Muscle layer of duodenum (tissue), 2 donors: ENCODE measurements around the gene MXRA5.
"Not testable (repeated sequence)": the region's sequence is repeated elsewhere in the genome, so short reads cannot be mapped to it uniquely, and the experiment has no call there.

Experiments used
- H3K27ac ChIP-seq: one replicate; pipeline ENCODE4 v1.7.0; 2013; ENCODE audit warnings: mild to moderate bottlenecking, low read length
- H3K27me3 ChIP-seq: one replicate; pipeline ENCODE4 v1.7.0; 2013; ENCODE audit warnings: low read depth, mild to moderate bottlenecking, control low read depth, low read length
- H3K36me3 ChIP-seq, 2 donors: one replicate each; pipeline ENCODE4 v1.7.0; 2013; ENCODE audit warnings: low read length in 2 of 2, control low read depth in 1 of 2, mild to moderate bottlenecking in 1 of 2; ENCODE audit not compliant: insufficient read depth in 2 of 2, control insufficient read depth in 1 of 2
- H3K4me1 ChIP-seq, 2 donors: one replicate each; pipeline ENCODE4 v1.7.0; 2013; ENCODE audit warnings: low read length in 2 of 2, mild to moderate bottlenecking in 2 of 2, control low read depth in 1 of 2, moderate library complexity in 1 of 2; ENCODE audit not compliant: insufficient read depth in 2 of 2, control insufficient read depth in 1 of 2
- H3K4me3 ChIP-seq, 2 donors: one replicate each; pipeline ENCODE4 v1.7.0; 2013; ENCODE audit warnings: low read length in 2 of 2, low read depth in 1 of 2, mild to moderate bottlenecking in 1 of 2
- H3K9me3 ChIP-seq, 2 donors: one replicate each; pipeline ENCODE4 v1.7.0; 2013; ENCODE audit warnings: low read length in 2 of 2, control low read depth in 1 of 2, mild to moderate bottlenecking in 1 of 2; ENCODE audit not compliant: control insufficient read depth in 1 of 2
- donor health status: healthy.

MXRA5 gene

DNA sequence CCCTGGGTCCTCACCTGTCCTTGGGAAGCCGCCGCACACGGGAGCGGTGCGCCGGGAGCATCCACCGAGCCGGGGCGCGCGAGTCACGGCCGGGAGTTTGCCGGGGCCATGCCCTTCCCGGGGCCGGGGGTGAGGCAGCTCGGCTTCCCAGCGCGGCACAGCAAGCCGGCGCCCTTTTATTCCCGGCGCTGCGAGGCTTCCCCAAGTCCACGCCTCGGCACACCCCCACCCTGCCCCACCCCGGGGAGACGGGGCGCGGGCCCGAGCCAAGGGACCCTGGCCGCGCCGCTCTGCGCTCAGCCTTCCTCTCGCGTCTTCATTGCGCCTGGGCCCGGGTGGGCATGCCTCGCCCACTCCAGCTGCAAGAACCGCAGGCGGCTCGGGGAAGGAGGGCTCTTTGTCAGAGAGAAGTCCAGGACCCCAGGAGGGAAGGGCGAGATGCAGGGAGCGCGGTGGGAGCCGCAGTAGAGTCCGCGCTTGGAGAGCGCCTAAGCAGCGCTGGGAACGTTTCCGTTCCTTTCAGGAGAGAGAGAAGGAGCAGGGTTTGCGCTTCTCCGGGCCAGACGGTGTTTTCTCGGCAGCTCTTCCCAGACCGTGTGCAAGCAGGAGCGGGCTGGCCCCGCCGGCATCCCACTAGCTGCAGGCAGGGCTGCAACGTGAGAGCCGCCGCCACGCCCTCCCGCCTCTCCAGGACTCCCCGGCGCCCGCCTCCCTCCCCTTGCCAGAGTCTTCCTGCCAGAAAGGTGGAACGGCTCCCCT is at the start of gene MXRA5:
TSS of gene MXRA5 (minus strand) at position 152 of the 759 bp plus-strand sequence. CDS start 2,819 bp downstream, outside the sequence.
- Histone ChIP-seq H3K27me3 (no peaks in the 10 kb centered on the region), H3K4me3 (peak within 1 kb of the TSS; percentile 30 to 50), H3K4me1 (no peaks in the 10 kb centered on the region), H3K36me3 (no peaks in the 10 kb centered on the region), H3K9me3 (no peaks in the 10 kb centered on the region), H3K27ac (no peak within 1 kb of the TSS)

DNA sequence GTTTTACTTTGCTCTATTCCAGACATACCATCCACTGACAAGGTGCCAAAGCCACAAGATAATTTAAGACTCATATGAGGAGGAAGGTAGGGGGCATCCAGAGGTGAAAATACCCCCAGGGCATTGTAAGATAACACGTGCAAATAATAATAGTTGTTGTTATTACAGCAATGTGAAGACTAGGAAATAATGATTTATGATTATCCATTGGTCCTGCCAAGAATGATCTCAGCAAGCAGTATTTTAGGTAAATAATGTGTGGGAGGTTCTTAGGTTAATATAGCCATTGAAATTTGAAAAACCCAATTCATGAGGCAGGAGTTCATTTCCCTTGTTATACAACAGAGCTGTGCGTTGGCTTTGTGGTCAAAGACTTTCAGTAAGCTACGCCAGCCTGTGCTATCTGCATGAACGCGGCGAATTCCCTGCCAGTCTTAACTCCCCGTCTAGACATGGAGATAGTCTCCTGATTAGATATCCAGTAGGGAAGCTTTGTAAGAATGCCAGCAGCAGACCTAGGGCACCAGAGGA is 47.2 kb upstream of the MXRA5 start:
- Histone ChIP-seq H3K4me1 (no peaks in the 10 kb centered on the region), H3K27ac (no peak overlapping the region), H3K36me3 (no peaks in the 10 kb centered on the region), H3K9me3 (no peaks in the 10 kb centered on the region), H3K4me3 (no peak overlapping the region), H3K27me3 (no peaks in the 10 kb centered on the region)

DNA sequence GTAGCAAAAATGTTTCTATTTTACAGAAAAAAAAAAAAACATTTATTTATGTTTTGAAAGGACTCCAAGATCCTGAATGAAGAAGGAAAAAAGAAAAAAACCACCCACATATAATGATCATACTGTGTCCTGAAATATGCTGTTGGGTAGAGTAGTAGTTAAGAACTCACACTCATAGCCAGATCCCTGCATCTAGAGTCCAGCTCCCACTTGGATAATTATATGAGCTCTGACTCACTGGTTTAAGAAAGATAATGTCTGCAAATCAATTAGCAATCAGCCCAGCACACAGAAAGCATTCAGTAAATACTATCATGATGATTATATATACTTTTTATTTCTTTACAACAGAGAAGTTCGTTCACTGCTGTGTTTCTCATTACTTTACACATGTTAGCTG is 46.7 kb upstream of the MXRA5 start:
- Histone ChIP-seq H3K4me1 (no peaks in the 10 kb centered on the region), H3K9me3 (no peaks in the 10 kb centered on the region), H3K27ac (no peak overlapping the region), H3K27me3 (no peaks in the 10 kb centered on the region), H3K4me3 (no peak overlapping the region), H3K36me3 (no peaks in the 10 kb centered on the region)

DNA sequence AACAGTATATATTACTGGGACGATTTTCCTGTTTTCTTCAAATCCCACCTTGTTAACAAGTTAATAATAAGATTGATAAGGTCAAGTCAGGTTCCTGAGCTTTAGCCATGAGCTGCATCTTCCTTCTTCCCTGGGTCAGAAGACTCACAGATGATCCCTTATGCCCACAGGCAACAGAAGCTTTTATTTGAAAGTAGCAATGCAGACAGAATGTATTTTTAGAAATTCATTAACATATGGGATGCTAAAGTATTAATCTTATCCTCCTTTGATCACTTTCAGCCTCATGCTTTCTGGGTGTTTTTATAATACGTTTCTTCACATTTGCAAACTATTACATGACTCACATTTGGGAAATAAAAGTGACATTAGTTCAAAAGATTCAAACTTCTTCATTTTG is 42.0 kb upstream of the MXRA5 start:
- H3K4me1 ChIP-seq: no peaks in the 10 kb centered on the region
- no peaks in the 10 kb centered on the region for H3K27me3 ChIP-seq
- no peaks in the 10 kb centered on the region for H3K36me3 ChIP-seq
- H3K9me3 ChIP-seq: no peaks in the 10 kb centered on the region
- no peak overlapping the region for H3K27ac ChIP-seq
- H3K4me3 ChIP-seq: no peak overlapping the region

DNA sequence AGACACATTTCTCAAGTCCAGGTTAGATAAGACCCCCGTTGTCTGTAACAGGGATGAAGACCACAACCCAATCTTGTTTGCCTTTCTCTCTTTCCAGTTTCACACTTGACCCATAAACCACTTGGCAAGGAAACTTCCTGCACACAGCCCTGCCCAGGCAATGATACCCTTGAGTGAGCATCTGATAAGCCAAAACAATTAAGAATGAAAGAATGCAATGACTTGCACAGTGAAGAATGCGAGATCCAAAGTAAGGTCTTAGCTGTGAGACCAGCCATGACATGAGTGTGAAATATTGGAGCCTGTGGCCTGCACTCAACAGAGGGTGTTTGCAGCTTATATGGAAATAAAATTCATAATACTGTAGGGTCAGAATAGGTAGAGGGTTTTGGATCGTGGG is 37.9 kb upstream of the MXRA5 start:
- H3K4me3 ChIP-seq: no peak overlapping the region

DNA sequence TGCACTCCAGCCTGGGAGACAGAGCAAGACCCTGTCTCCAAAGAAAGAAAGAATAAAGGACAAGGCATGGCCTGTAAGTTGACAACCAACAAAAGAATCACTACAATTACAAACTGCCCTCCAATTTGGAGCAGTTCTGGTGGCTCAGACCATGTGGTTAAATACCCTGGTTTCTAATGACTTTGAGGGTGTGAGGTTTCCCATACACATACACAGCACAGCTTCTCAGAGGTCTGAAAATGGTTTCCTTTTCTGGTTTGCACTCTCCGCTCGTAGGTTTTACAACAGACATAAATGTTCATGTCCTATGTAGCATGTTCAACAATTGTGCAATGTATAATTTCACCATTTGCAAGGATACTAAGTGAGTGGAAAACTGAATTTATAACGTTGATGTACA is 34.2 kb upstream of the MXRA5 start:
- no peaks in the 10 kb centered on the region for H3K36me3 ChIP-seq
- no peaks in the 10 kb centered on the region for H3K9me3 ChIP-seq
- H3K27ac ChIP-seq: no peak overlapping the region
- H3K27me3 ChIP-seq: no peaks in the 10 kb centered on the region
- H3K4me1 ChIP-seq: no peaks in the 10 kb centered on the region
- no peak overlapping the region for H3K4me3 ChIP-seq

More for the DNA sequence above, 37.9 kb upstream of the MXRA5 start:
- Histone ChIP-seq H3K36me3 (no peaks in the 10 kb centered on the region), H3K4me1 (no peaks in the 10 kb centered on the region), H3K27ac (no peak overlapping the region), H3K9me3 (no peaks in the 10 kb centered on the region), H3K27me3 (no peaks in the 10 kb centered on the region)

- no peaks in the 10 kb centered on the region for H3K36me3 ChIP-seq
- H3K9me3 ChIP-seq: no peaks in the 10 kb centered on the region
- no peak overlapping the region for H3K4me3 ChIP-seq
- H3K27me3 ChIP-seq: no peaks in the 10 kb centered on the region
- no peak overlapping the region for H3K27ac ChIP-seq
- no peaks in the 10 kb centered on the region for H3K4me1 ChIP-seq
Measured at GRCh38 chrX:3379111-3379510, 32.7 kb upstream of the MXRA5 start.

GRCh38 chrX:3378156-3378555 is 31.7 kb upstream of the MXRA5 start:
- H3K4me1 ChIP-seq: no peaks in the 10 kb centered on the region
- H3K9me3 ChIP-seq: no peaks in the 10 kb centered on the region
- no peak overlapping the region for H3K27ac ChIP-seq
- H3K27me3 ChIP-seq: no peaks in the 10 kb centered on the region
- H3K4me3 ChIP-seq: no peak overlapping the region
- no peaks in the 10 kb centered on the region for H3K36me3 ChIP-seq

- Histone ChIP-seq H3K27ac (no peak overlapping the region), H3K36me3 (no peaks in the 10 kb centered on the region), H3K4me3 (no peak overlapping the region), H3K9me3 (no peaks in the 10 kb centered on the region), H3K4me1 (no peaks in the 10 kb centered on the region), H3K27me3 (no peaks in the 10 kb centered on the region)
Measured at GRCh38 chrX:3377560-3377959, 31.1 kb upstream of the MXRA5 start.

DNA sequence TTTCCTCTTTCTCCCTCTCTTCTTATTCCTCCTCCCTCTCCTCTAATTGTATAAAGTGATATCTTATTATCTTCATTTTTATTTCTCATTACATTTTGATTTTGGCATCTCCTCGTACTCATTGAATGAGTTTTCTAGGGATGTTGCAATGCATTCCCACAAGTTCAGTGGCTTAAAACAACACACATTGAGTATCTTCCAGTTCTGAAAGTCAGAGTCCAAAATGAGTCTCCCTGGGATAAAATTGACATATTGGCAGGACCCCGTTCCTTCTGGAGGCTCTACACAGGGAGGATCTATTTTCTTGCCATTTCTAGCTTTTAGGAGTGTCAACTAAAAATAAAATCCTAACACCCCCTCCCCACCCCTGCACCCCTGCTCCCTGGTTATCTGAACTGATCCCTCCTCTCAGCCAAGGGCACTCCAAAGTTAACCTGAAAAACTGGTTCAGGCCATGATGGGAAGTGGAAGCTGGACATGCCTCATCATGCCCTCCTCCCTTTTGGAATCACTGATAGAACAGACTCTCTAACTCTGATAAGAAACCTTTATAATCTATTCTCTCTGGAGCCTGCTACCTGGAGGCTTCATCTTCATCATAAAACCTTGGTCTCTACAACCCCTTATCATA is 29.5 kb upstream of the MXRA5 start:
- not testable (repeated sequence) for H3K4me1 ChIP-seq, H3K4me3 ChIP-seq, H3K9me3 ChIP-seq, H3K27ac ChIP-seq, H3K27me3 ChIP-seq, H3K36me3 ChIP-seq

GRCh38 chrX:3374108-3374800 is 27.8 kb upstream of the MXRA5 start:
- Histone ChIP-seq H3K4me1 (no peaks in the 10 kb centered on the region), H3K27me3 (no peaks in the 10 kb centered on the region), H3K27ac (no peak overlapping the region), H3K4me3 (no peak overlapping the region), H3K9me3 (no peaks in the 10 kb centered on the region), H3K36me3 (no peaks in the 10 kb centered on the region)
